WI38 (cell line): ENCODE data around the gene UBE2D2.
"Not testable (repeated sequence)": the region's sequence is repeated elsewhere in the genome, so short reads cannot be mapped to it uniquely, and the experiment has no call there.

ENCODE experiments used
- H3K4me3 ChIP-seq: 2 replicates; pipeline ENCODE4 v1.5.1; 2011; ENCODE audit warnings: low read depth, mild to moderate bottlenecking, control low read depth, low read length
- CTCF ChIP-seq: IDR thresholded peaks from 2 replicates; pipeline ENCODE4 v1.5.1; 2012; ENCODE audit warnings: low read depth, mild to moderate bottlenecking, control low read depth, low read length

Gene UBE2D2

DNA sequence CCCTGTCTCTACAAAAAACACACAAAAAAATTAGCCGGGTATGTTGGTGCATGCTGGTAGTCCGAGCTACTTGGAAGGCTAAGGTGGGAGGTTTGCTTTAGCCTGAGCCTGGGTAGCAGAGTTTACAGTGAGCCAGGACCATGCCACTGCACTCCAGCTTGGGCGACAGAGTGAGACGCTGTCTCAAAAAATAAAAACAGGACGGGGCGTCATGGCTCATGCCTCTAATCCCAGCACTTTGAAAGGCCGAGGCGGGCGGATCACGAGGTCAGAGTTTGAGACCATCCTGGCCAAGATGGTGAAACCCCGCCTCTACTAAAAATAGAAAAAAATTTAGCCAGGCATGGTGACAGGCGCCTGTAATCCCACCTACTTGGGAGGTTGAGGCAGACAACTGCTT lies 40.3 kb downstream of the UBE2D2 start:
- no peak for TF ChIP-seq CTCF
- H3K4me3 ChIP-seq = no peak overlapping the region

DNA sequence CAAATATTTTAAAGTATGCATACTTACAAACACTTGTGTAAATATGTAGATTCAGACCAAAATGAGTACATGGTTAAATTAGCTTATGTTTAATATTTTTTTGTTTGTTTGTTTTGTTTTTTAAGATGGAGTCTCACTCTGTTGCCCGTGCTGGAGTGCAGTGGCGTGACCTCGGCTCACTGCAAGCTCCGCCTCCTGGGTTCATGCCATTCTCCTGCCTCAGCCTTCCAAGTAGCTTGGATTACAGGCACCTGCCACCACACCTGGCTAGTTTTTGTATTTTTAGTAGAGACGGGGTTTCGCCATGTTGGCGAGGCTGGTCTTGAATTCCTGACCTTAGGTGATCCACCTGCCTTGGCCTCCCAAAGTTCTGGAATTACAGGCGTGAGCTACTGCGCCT lies 40.8 kb downstream of the UBE2D2 start:
- H3K4me3 ChIP-seq = not testable (repeated sequence)

DNA sequence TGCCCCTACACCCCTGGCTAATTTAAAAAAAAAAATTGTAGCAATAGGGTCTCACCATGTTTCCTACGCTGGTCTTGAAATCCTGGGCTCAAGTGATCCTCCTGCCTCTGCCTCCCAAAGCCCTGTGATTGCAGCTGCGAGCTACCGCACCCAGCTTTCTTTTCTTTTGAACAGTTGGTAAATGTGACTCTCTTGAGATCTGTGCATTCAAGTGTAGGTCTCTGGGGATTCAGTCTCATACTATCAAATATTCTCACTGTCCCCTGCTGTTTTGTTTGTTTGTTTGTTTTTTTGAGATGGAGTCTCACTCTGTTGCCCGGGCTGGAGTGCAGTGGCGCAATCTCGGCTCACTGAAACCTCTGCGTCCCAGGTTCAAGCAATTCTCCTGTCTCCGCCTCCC lies 44.7 kb downstream of the UBE2D2 start:
- TF ChIP-seq CTCF = no peak
- no peak overlapping the region for H3K4me3 ChIP-seq

DNA sequence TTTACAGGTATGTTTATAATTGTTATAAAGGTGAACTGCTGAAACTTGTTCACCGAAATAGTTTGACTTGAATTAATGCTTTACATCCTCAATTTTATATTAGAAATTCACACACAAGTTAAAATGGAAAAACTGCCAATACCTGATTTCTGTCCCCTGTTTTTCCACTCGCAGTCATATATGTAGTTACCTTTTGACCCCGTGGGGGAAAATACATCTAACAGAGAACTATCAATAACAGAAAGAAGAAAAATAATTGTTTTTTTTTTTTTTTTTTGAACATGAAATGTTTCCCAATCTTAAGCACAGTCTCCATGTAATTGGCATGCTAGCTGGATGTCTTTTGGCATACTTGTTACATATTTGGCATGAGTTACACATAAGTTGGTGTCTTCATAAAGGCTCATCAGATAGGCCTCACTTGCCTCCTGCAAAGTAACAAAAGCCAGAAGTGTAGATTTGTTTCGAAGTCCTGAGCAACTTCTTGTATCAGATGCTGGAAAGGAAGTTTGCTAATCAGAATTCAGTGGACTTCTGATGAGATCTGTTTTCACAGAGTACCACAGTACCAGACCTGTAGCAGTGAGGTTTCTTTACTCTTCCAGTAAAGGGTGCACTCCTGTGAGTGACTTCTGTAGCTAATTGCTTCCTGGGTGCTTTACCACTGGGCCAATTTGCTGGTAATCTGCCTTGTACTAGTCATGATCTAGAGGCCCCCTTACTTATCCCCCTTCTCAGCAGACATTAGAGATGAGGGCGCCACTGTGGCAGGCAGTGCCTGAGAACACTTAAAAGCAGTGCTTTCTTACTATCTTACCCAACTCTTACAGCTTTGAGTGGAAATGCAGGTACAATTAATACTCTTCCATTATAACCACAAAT lies 50.8 kb downstream of the UBE2D2 start:
- no peak overlapping the region for H3K4me3 ChIP-seq
- no peak for TF ChIP-seq CTCF

GRCh38 chr5:139619861-139620260 lies 58.7 kb downstream of the UBE2D2 start:
- no peak for TF ChIP-seq CTCF
- H3K4me3 ChIP-seq = no peak overlapping the region

DNA sequence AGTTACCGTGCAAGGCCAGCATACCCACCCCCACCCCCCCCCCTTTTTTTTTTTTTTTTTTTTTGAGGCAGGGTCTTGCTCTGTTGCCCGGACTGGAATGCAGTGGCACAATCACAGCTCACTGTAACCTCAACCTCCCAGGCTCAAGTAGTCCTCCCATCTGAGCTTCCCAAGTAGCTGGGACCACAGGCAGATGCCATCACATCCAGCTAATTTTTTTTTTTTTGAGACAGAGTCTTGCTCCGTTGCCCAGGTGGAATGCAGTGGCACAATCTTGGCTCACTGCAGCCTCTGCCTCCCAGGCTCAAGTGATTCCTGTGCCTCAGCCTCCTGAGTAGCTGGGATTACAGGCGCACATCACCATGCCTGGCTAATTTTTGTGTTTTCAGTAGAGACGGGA lies 64.3 kb downstream of the UBE2D2 start:
- not testable (repeated sequence) for H3K4me3 ChIP-seq

DNA sequence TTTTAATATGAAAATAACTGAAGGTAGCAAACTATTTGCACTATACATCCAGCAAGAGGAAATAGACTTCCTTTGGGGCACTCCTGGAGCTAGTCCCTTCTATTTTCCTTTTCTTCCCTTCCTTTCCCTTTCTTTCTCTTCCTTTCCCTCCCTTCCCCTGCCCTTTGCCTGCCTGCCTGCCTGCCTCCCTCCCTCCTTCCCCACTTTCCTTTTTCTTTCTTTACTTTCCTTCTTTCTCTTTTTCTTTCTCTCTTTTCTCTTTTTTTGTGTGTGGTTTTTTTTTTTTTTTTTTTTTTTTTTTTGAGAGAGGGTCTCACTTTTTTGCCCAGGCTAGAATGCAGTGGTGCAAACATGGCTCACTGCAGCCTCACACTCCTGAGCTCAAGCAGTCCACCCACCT lies 69.7 kb downstream of the UBE2D2 start:
- no peak overlapping the region for H3K4me3 ChIP-seq
- no peak for TF ChIP-seq CTCF

GRCh38 chr5:139631520-139632165 lies 70.5 kb downstream of the UBE2D2 start:
- H3K4me3 ChIP-seq = no peak overlapping the region
- no peak for TF ChIP-seq CTCF
